ENCODE data around the gene UBE2M.

DNA sequence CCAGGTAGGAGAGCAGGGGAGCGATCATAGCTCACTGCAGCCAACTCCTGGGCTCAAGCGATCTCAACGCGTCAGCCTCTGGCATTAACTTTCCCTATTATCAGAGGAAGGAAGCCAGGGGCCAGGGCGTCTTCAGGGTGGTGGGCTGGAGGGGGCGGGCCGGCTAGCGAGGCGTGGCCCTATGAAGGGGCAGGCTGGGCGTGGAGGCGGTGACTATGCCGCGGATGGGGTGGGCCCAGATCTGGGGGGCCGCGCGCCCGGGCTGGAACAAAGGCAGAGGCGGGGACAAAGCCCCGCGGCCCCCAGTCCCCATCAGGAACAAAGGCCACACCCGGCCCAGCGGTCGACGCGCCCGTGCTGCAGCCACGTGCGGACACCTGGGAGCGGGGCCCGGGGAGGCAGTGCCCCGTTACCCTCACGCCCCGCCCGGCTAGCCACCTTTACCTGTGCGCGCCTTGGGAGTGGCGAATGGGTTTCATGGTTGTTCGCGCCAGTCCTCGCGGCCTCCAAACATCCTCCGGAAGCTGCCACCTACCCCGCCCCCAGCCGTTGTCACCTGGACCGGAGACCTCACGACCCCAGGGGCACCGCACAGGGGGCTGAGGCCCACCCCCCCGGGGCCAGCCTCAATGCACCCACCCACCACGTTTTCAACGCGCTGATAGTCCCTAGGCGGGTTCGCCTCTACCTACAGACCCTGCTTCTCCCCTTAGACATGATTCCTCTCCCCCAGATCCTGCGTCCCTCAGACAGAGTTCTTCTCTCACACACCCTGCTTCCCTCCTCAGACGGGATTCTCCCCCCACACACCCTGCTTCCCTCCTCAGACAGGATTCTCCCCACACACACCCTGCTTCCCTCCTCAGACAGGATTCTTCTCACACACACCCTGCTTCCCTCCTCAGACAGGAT, 19.9 kb downstream of the UBE2M start:
- TF ChIP-seq CTCF (conservative IDR thresholded peaks at IDR 0.05; ENCODE audit: low read depth in 2 of 2) (no peak), ZNF114 (CRISPR knock-in tag; IDR thresholded peaks at IDR 0.05) (no peak), CREB1 (CRISPR knock-in tag; IDR thresholded peaks at IDR 0.05; ENCODE audit: low read depth) (peak; percentile 10; the same call in 1 of the 2 replicates)

Data from GM23338 (cell line).